Peyer's patch (tissue), 4 donors: ENCODE measurements around the gene METTL24. TPM values are rescaled to one million over a fixed set of nuclear protein-coding genes. Genes with fewer than 3 reads are reported as not detected.
"Not testable (repeated sequence)": the region's sequence is repeated elsewhere in the genome, so short reads cannot be mapped to it uniquely, and the experiment has no call there.

Source experiments
- DNase-seq, 3 donors: peaks; one replicate each; pipeline ENCODE4 v3.0.0-alpha.2; 2017 to 2019
- H3K27ac ChIP-seq, 4 donors: fragments of 200-600 bp; sonication (generic); one replicate each; pipeline ENCODE4 v1.5.1; 2016 to 2019
- H3K27me3 ChIP-seq, 2 donors: fragments of 200-600 bp; sonication (generic); one replicate each; pipeline ENCODE4 v1.5.1; 2019
- H3K36me3 ChIP-seq, 3 donors: fragments of 200-600 bp; sonication (generic); one replicate each; pipeline ENCODE4 v1.5.1; 2016 to 2019
- H3K4me1 ChIP-seq, 4 donors: fragments of 200-600 bp; sonication (generic); one replicate each; pipeline ENCODE4 v1.5.1; 2016 to 2019
- H3K4me3 ChIP-seq, 4 donors: fragments of 200-600 bp; sonication (generic); 1 replicate in 3 of 4; 2 replicates in 1 of 4; pipeline ENCODE4 v1.5.1; 2016 to 2019; ENCODE audit warnings: mild to moderate bottlenecking in 1 of 4
- H3K9me3 ChIP-seq, 4 donors: fragments of 200-600 bp; sonication (generic); one replicate each; pipeline ENCODE4 v1.5.1; 2016 to 2019; ENCODE audit warnings: mild to moderate bottlenecking in 1 of 4
- POLR2A ChIP-seq, 2 donors: fragments of 450-650 bp; IDR thresholded peaks; one replicate each; pipeline ENCODE4 v1.5.1; 2017; ENCODE audit warnings: antibody characterized with exemption in 2 of 2, mild to moderate bottlenecking in 2 of 2, moderate library complexity in 2 of 2
- total RNA-seq, 4 donors: library from RNA; depleted of rRNA; stranded (reverse); fragments of >200 nt; gene quantifications; one replicate each; pipeline ENCODE4 v1.1.0, GENCODE V29; 2016
- TF ChIP-seq, protein P1 (sequence below), 6 experiments: fragments of 450-650 bp in 4 of 6; fragments of 200-600 bp in 2 of 6; sonication (generic) in 1 of 6; IDR thresholded peaks; one replicate each; pipeline ENCODE4 v1.5.1; 2017 to 2019; ENCODE audit warnings: antibody characterized with exemption in 6 of 6, mild to moderate bottlenecking in 3 of 6, moderate library complexity in 1 of 6

The METTL24 gene
- total RNA-seq, 4 donors from 2014 or later = 3.9 to 11.2 (median 6.8) TPM

GRCh38 chr6:110250838-110251237 lies 107.3 kb downstream of the METTL24 start:
- H3K36me3 ChIP-seq = no peaks in the 10 kb centered on the region
- TF ChIP-seq POLR2A (IDR thresholded peaks at IDR 0.05) = no peak
- TF ChIP-seq, protein P1, sequence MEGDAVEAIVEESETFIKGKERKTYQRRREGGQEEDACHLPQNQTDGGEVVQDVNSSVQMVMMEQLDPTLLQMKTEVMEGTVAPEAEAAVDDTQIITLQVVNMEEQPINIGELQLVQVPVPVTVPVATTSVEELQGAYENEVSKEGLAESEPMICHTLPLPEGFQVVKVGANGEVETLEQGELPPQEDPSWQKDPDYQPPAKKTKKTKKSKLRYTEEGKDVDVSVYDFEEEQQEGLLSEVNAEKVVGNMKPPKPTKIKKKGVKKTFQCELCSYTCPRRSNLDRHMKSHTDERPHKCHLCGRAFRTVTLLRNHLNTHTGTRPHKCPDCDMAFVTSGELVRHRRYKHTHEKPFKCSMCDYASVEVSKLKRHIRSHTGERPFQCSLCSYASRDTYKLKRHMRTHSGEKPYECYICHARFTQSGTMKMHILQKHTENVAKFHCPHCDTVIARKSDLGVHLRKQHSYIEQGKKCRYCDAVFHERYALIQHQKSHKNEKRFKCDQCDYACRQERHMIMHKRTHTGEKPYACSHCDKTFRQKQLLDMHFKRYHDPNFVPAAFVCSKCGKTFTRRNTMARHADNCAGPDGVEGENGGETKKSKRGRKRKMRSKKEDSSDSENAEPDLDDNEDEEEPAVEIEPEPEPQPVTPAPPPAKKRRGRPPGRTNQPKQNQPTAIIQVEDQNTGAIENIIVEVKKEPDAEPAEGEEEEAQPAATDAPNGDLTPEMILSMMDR (IDR thresholded peaks at IDR 0.05) = no peak
- no peaks in the 10 kb centered on the region for H3K4me1 ChIP-seq
- no peak overlapping the region for H3K27ac ChIP-seq
- no peaks in the 10 kb centered on the region for H3K27me3 ChIP-seq
- H3K4me3 ChIP-seq = no peak overlapping the region
- DNase-seq = no peak
- no peaks in the 10 kb centered on the region for H3K9me3 ChIP-seq

GRCh38 chr6:110250058-110250457 lies 108.1 kb downstream of the METTL24 start:
- TF ChIP-seq, protein P1 (IDR thresholded peaks at IDR 0.05) = no peak
- TF ChIP-seq POLR2A (IDR thresholded peaks at IDR 0.05) = no peak
- Histone ChIP-seq H3K27ac (no peak overlapping the region), H3K4me3 (no peak overlapping the region), H3K9me3 (no peaks in the 10 kb centered on the region), H3K4me1 (no peaks in the 10 kb centered on the region), H3K27me3 (no peaks in the 10 kb centered on the region), H3K36me3 (no peaks in the 10 kb centered on the region)
- DNase-seq = no peak

DNA sequence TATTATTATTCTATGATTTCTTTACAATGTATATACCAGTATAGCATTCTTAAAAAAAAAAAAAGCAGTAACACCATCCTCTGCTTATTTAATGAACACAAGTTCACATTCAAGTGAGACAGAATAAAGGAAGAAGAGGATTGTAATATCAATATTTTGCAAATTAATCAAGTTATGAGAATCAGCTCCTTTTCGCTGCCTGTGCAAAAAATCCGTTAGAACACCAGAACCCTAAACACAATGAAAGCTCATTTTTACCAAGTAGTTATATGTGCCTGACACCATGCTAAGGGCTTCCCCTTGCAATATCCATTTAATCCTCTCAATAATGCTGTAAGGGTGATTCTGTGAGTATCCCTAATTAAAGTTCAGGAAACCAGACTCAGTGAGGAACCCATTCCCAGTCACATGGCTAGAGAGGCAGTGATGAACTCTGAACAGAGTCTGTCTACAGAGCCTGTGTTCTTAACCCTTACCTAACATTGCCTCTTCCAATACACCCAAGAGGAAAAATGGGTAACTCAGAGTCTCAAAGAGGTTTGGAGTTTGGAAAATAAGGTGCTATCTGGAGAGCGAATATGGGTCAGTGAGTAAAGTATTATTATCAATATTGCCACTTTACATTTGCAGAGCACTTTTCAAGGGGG lies 111.1 kb downstream of the METTL24 start:
- Histone ChIP-seq H3K36me3 (no peaks in the 10 kb centered on the region), H3K27me3 (no peaks in the 10 kb centered on the region), H3K4me3 (no peak overlapping the region), H3K9me3 (no peaks in the 10 kb centered on the region), H3K27ac (no peak overlapping the region), H3K4me1 (no peaks in the 10 kb centered on the region)
- no peak for DNase-seq
- no peak for TF ChIP-seq POLR2A (IDR thresholded peaks at IDR 0.05)
- TF ChIP-seq, protein P1 (IDR thresholded peaks at IDR 0.05) = no peak

DNA sequence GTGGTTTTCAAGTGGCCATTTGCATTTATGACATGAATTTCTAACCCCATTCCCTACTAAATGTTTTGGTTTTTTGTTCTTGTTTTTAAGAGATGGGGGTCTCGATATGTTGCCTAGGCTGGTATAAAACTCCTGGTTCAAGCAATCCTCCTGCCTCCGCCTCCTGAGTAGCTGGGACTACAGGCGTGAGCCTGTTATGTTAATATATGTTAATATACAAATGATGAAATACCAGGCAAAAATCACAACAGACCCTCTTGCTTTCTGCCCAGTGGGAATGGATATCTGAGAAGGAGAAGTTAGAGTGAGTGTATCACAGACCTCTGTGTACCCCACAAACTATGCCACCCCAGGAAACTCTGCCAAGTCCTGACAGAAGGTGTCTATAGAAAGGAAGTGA lies 111.8 kb downstream of the METTL24 start:
- Histone ChIP-seq H3K4me1 (no peaks in the 10 kb centered on the region), H3K9me3 (no peaks in the 10 kb centered on the region), H3K27ac (no peak overlapping the region), H3K4me3 (no peak overlapping the region), H3K27me3 (no peaks in the 10 kb centered on the region), H3K36me3 (no peaks in the 10 kb centered on the region)
- DNase-seq = no peak
- TF ChIP-seq, protein P1 (IDR thresholded peaks at IDR 0.05) = no peak
- no peak for TF ChIP-seq POLR2A (IDR thresholded peaks at IDR 0.05)

- not testable (repeated sequence) for H3K36me3 ChIP-seq, DNase-seq, H3K9me3 ChIP-seq, H3K4me3 ChIP-seq, H3K27me3 ChIP-seq, H3K4me1 ChIP-seq, H3K27ac ChIP-seq
Observed at GRCh38 chr6:110244621-110245020, 113.5 kb downstream of the METTL24 start.

GRCh38 chr6:110239526-110240274 lies 118.4 kb downstream of the METTL24 start:
- no peaks in the 10 kb centered on the region for H3K9me3 ChIP-seq
- no peaks in the 10 kb centered on the region for H3K36me3 ChIP-seq
- no peak overlapping the region for H3K27ac ChIP-seq
- no peak for TF ChIP-seq POLR2A (IDR thresholded peaks at IDR 0.05)
- TF ChIP-seq, protein P1 (IDR thresholded peaks at IDR 0.05) = no peak
- no peaks in the 10 kb centered on the region for H3K4me1 ChIP-seq
- no peak overlapping the region for H3K4me3 ChIP-seq
- no peak for DNase-seq
- no peaks in the 10 kb centered on the region for H3K27me3 ChIP-seq

DNA sequence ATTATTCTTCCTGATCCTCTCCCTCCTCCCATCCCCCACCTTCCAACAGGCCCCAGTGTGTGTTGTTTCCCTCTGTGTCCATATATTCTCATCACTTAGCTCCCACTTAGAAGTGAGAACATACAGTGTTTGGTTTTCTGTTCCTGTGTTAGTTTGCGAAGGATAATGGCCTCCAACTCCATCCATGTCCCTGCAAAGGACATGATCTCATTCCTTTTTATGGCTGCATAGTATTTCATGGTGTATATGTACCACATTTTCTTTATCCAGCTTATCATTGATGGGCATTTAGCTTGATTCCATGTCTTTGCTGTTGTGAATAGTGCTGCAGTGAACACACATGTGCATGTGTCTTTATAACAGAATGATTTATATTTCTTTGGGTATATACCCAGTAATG lies 122.1 kb downstream of the METTL24 start:
- H3K9me3 ChIP-seq, H3K27me3 ChIP-seq, H3K27ac ChIP-seq, H3K4me1 ChIP-seq, DNase-seq, H3K36me3 ChIP-seq, H3K4me3 ChIP-seq: not testable (repeated sequence)
